Measurements from ENCODE around the gene ACOXL.
"Not testable (repeated sequence)": the region's sequence is repeated elsewhere in the genome, so short reads cannot be mapped to it uniquely, and the experiment has no call there.

- not testable (repeated sequence) for TF ChIP-seq KDM1A (IDR thresholded peaks at IDR 0.05; ENCODE audit: borderline replicate concordance, low read length); CHD2 (IDR thresholded peaks at IDR 0.05; ENCODE audit: low read length); SUZ12 (IDR thresholded peaks at IDR 0.05; ENCODE audit: low read length); EZH2 (IDR thresholded peaks at IDR 0.05; ENCODE audit: low read depth, low read length, severe bottlenecking); TEAD4 (IDR thresholded peaks at IDR 0.05; ENCODE audit: low read depth, low read length); RAD21 (IDR thresholded peaks at IDR 0.05 in 1 of 2, conservative IDR thresholded peaks at IDR 0.05 in 1 of 2; ENCODE audit: low read depth in 2 of 2, low read length in 2 of 2); BRCA1 (IDR thresholded peaks at IDR 0.05; ENCODE audit: low read depth, low read length)
- TF ChIP-seq, protein P1, sequence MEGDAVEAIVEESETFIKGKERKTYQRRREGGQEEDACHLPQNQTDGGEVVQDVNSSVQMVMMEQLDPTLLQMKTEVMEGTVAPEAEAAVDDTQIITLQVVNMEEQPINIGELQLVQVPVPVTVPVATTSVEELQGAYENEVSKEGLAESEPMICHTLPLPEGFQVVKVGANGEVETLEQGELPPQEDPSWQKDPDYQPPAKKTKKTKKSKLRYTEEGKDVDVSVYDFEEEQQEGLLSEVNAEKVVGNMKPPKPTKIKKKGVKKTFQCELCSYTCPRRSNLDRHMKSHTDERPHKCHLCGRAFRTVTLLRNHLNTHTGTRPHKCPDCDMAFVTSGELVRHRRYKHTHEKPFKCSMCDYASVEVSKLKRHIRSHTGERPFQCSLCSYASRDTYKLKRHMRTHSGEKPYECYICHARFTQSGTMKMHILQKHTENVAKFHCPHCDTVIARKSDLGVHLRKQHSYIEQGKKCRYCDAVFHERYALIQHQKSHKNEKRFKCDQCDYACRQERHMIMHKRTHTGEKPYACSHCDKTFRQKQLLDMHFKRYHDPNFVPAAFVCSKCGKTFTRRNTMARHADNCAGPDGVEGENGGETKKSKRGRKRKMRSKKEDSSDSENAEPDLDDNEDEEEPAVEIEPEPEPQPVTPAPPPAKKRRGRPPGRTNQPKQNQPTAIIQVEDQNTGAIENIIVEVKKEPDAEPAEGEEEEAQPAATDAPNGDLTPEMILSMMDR (IDR thresholded peaks at IDR 0.05; ENCODE audit: control extremely low read depth in 1 of 3, insufficient read depth in 1 of 3, low read depth in 1 of 3, low read length in 3 of 3) = not testable (repeated sequence)
Measured at GRCh38 chr2:110695146-110695898, 37.1 kb upstream of the ACOXL start.
